ENCODE data around the gene STYXL1. TPM values are rescaled to one million over a fixed set of nuclear protein-coding genes. Genes with fewer than 3 reads are reported as not detected.

The STYXL1 gene
- total and polyA plus RNA-seq, 4 donors: 36.6 to 45.8 (median 41.3) TPM

DNA sequence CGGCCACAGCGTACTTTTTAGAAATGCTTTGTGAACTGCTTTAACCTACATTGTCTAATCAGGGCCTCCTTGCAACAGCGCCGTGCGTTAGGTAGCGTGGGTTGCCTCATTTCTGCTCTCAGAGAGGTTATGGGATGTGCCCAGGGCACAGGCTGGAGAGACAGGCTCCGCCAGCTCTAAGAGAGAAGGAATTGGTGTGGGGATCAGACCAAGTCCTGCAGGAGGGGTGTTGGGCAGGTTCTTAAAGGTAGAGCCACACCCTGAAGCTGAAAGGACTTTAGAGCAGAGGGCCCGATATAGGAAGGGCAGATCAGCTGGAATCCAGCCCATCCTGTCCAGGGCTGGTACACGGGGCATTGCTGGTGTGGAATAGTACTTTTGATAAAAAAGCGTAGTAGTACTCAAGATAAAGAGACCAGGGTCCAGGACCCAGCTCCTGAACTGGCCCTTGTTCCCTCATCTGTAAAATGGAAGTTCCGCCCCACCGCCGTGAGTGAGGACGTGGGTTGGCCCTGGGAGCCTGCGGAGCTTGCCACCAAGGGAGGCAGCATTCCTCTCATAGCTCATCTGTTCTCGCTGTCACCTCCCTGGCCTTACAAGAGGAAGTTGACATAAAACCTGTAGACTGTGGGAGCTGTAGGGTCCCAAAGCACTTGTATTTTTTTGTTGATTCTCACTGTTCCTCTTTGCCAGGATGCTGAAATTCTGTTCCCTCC lies 90.6 kb downstream of the STYXL1 start:
- Histone ChIP-seq H3K27me3 (ENCODE audit: control insufficient read depth in 3 of 3, insufficient read depth in 3 of 3, low read length in 2 of 3) (no peaks in the 10 kb centered on the region), H3K9me3 (ENCODE audit: control insufficient read depth in 4 of 4, insufficient read depth in 3 of 4, low read length in 3 of 4) (no peaks in the 10 kb centered on the region), H3K4me3 (no peak overlapping the region), H3K9ac (ENCODE audit: insufficient read depth in 1 of 2, low read length in 2 of 2) (no peak overlapping the region), H3K4me1 (ENCODE audit: control insufficient read depth in 5 of 5, insufficient read depth in 5 of 5, low read length in 5 of 5) (peaks cover 0 to 3% (median 0%) of the 10 kb centered on the region in 5 donors), H3K27ac (ENCODE audit: low read depth in 1 of 2, low read length in 1 of 2) (peak overlapping the region in 1 of 2 donors; percentile 81), H3K36me3 (ENCODE audit: control insufficient read depth in 4 of 4, insufficient read depth in 4 of 4, low read length in 4 of 4) (peaks cover 9 to 31% (median 19%) of the 10 kb centered on the region in 4 donors)
- ATAC-seq (ENCODE audit: insufficient read depth, low FRiP score): peak; percentile 77
- TF ChIP-seq, protein P1, sequence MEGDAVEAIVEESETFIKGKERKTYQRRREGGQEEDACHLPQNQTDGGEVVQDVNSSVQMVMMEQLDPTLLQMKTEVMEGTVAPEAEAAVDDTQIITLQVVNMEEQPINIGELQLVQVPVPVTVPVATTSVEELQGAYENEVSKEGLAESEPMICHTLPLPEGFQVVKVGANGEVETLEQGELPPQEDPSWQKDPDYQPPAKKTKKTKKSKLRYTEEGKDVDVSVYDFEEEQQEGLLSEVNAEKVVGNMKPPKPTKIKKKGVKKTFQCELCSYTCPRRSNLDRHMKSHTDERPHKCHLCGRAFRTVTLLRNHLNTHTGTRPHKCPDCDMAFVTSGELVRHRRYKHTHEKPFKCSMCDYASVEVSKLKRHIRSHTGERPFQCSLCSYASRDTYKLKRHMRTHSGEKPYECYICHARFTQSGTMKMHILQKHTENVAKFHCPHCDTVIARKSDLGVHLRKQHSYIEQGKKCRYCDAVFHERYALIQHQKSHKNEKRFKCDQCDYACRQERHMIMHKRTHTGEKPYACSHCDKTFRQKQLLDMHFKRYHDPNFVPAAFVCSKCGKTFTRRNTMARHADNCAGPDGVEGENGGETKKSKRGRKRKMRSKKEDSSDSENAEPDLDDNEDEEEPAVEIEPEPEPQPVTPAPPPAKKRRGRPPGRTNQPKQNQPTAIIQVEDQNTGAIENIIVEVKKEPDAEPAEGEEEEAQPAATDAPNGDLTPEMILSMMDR (IDR thresholded peaks at IDR 0.05; ENCODE audit: control extremely low read depth, extremely low read depth): no peak
- WGBS, 2 donors: 68 to 69% methylated on average over 16 of the region's 16 CpGs
- peak in 2 of 3 donors; percentile 13 to 32 for DNase-seq

DNA sequence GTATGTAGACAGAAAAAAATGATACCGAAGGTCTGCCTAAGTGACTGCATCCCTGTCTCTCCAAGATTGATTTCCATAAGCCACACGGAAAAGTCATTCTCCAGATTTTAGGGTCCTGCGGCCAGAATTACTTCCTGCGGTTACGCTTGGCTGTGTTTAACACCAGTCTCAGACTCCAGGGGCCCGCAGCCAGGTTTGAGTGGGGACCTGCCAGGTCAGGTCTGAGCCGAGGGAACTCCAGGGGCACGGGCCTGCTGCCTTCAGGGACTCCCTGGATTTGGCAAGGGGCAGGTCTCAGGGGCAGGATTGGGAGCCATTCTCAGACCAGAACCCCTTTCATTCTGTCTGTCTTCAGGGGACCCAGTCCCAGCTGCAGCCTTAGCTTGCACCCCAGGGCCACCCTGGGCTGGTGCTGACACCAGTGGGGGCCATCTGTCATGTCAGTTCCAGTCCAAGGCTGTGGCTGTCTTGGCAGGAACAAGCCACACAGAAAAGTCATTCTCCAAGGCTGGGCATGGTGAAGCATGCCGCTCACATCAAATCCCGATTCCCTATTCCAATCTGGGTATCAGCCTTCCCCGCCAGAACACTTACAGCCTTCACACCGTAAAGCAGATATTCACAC lies 92.4 kb downstream of the STYXL1 start:
- Histone ChIP-seq H3K27ac (ENCODE audit: low read depth in 1 of 2, low read length in 1 of 2) (peak overlapping the region in 1 of 2 donors; percentile 26), H3K9ac (ENCODE audit: insufficient read depth in 1 of 2, low read length in 2 of 2) (no peak overlapping the region), H3K27me3 (ENCODE audit: control insufficient read depth in 3 of 3, insufficient read depth in 3 of 3, low read length in 2 of 3) (no peaks in the 10 kb centered on the region), H3K36me3 (ENCODE audit: control insufficient read depth in 4 of 4, insufficient read depth in 4 of 4, low read length in 4 of 4) (peaks cover 9 to 23% (median 18%) of the 10 kb centered on the region in 4 donors), H3K9me3 (ENCODE audit: control insufficient read depth in 4 of 4, insufficient read depth in 3 of 4, low read length in 3 of 4) (no peaks in the 10 kb centered on the region), H3K4me1 (ENCODE audit: control insufficient read depth in 5 of 5, insufficient read depth in 5 of 5, low read length in 5 of 5) (peaks cover 0 to 3% (median 0%) of the 10 kb centered on the region in 5 donors), H3K4me3 (no peak overlapping the region)
- DNase-seq (peak in 1 of 3 donors; percentile 8), ATAC-seq (ENCODE audit: insufficient read depth, low FRiP score) (no peak)
- TF ChIP-seq, protein P1 (IDR thresholded peaks at IDR 0.05; ENCODE audit: control extremely low read depth, extremely low read depth): no peak
- WGBS, 2 donors: 96 to 98% methylated on average over 12 of the region's 12 CpGs

DNA sequence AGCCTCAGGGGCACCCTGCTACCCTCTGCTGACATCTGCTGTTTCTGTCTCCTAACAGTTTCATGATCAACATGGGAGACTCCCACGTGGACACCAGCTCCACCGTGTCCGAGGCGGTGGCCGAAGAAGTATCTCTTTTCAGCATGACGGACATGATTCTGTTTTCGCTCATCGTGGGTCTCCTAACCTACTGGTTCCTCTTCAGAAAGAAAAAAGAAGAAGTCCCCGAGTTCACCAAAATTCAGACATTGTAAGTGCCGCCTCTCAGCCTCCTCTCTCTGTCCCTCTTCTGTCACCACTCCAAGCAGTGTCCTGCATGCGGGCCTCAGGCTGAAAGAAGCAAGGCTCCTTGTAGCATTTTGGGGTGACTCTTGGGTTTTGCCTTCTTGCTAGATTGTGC lies 93.9 kb downstream of the STYXL1 start:
- Histone ChIP-seq H3K36me3 (ENCODE audit: control insufficient read depth in 4 of 4, insufficient read depth in 4 of 4, low read length in 4 of 4) (peaks cover 9 to 23% (median 16%) of the 10 kb centered on the region in 4 donors), H3K9me3 (ENCODE audit: control insufficient read depth in 4 of 4, insufficient read depth in 3 of 4, low read length in 3 of 4) (no peaks in the 10 kb centered on the region), H3K4me3 (no peak overlapping the region), H3K9ac (ENCODE audit: insufficient read depth in 1 of 2, low read length in 2 of 2) (no peak overlapping the region), H3K27ac (ENCODE audit: low read depth in 1 of 2, low read length in 1 of 2) (peak overlapping the region in 1 of 2 donors; percentile 68), H3K27me3 (ENCODE audit: control insufficient read depth in 3 of 3, insufficient read depth in 3 of 3, low read length in 2 of 3) (no peaks in the 10 kb centered on the region), H3K4me1 (ENCODE audit: control insufficient read depth in 5 of 5, insufficient read depth in 5 of 5, low read length in 5 of 5) (peaks cover 0 to 7% (median 0%) of the 10 kb centered on the region in 5 donors)
- DNase-seq: no peak
- ATAC-seq (ENCODE audit: insufficient read depth, low FRiP score): no peak
- TF ChIP-seq, protein P1 (IDR thresholded peaks at IDR 0.05; ENCODE audit: control extremely low read depth, extremely low read depth): no peak
- 50 to 76% methylated on average over 11 of the region's 11 CpGs for WGBS, 2 donors
